SK-N-SH (cell line): ENCODE data around the gene RAMP1. TPM values are rescaled to one million over a fixed set of nuclear protein-coding genes. Genes with fewer than 3 reads are reported as not detected.

Experiments used
- CTCF ChIA-PET: fragments of 300-600, 350-600 bp; formaldehyde crosslinking; extraction: SDS; loops from one replicate; lab custom pipeline; 2021; lab: Yijun Ruan, JAX
- POLR2A ChIA-PET: fragments of 350-600 bp; sonication (Branson Sonifier 250); formaldehyde crosslinking; extraction: SDS; loops from one replicate; lab custom pipeline; 2020; ENCODE audit warnings: antibody characterized with exemption, inconsistent platforms; lab: Yijun Ruan, JAX
- DNase-seq: peaks from one replicate; pipeline ENCODE4 v3.0.0; 2012
- H2AFZ ChIP-seq: fragments of 200-600 bp; sonication (generic); 2 replicates; pipeline ENCODE4 v1.8.1; 2016; ENCODE audit warnings: antibody characterized with exemption, mild to moderate bottlenecking, low read depth
- H3F3A ChIP-seq: fragments of 200-600 bp; sonication (generic); replicated peaks from 2 replicates; pipeline ENCODE3; 2016; ENCODE audit warnings: antibody characterized with exemption, mild to moderate bottlenecking; ENCODE audit not compliant: insufficient read depth
- H3K27ac ChIP-seq, 2 experiments: fragments of 200-500 bp in 1 of 2; fragments of 200-600 bp in 1 of 2; sonication (Bioruptor generic) in 1 of 2; sonication (generic), shearing (Covaris generic) in 1 of 2; 2 replicates each; pipeline versions ENCODE4 v1.5.1 to v1.6.1; 2014 to 2016; ENCODE audit warnings: low read depth in 2 of 2, inconsistent platforms in 1 of 2, low read length in 1 of 2, mild to moderate bottlenecking in 1 of 2, mixed read lengths in 1 of 2
- H3K27me3 ChIP-seq: fragments of 200-600 bp; sonication (generic), shearing (Covaris generic); 2 replicates; pipeline ENCODE4 v1.6.1; 2016; ENCODE audit warnings: mixed run types; ENCODE audit not compliant: insufficient read depth
- H3K36me3 ChIP-seq, 2 experiments: fragments of 200-500 bp in 1 of 2; fragments of 200-600 bp in 1 of 2; sonication (Bioruptor generic) in 1 of 2; sonication (generic) in 1 of 2; replicated peaks in 1 of 2; 2 replicates each; pipeline versions ENCODE3 to v1.5.1; 2014 to 2016; ENCODE audit warnings: low read length in 1 of 2, mild to moderate bottlenecking in 1 of 2; ENCODE audit not compliant: insufficient read depth in 2 of 2, control insufficient read depth in 1 of 2
- H3K4me1 ChIP-seq, 2 experiments: fragments of 200-500 bp in 1 of 2; fragments of 200-600 bp in 1 of 2; sonication (Bioruptor generic) in 1 of 2; sonication (generic), shearing (Covaris generic) in 1 of 2; 2 replicates each; pipeline versions ENCODE4 v1.5.1 to v1.6.1; 2014 to 2016; ENCODE audit warnings: low read depth in 1 of 2, low read length in 1 of 2, mixed run types in 1 of 2; ENCODE audit not compliant: insufficient read depth in 2 of 2, control insufficient read depth in 1 of 2
- H3K4me2 ChIP-seq: fragments of 200-600 bp; sonication (generic), shearing (Covaris generic); 2 replicates; pipeline ENCODE4 v1.6.1; 2017; ENCODE audit warnings: mixed run types
- H3K4me3 ChIP-seq, 2 experiments: fragments of 200-500 bp in 1 of 2; fragments of 200-600 bp in 1 of 2; sonication (Bioruptor generic) in 1 of 2; sonication (generic), shearing (Covaris generic) in 1 of 2; 2 replicates each; pipeline versions ENCODE4 v1.5.1 to v1.8.1; 2014 to 2016; ENCODE audit warnings: low read depth in 2 of 2, inconsistent platforms in 1 of 2, low read length in 1 of 2, mild to moderate bottlenecking in 1 of 2, mixed read lengths in 1 of 2, moderate library complexity in 1 of 2
- H3K79me2 ChIP-seq: fragments of 200-600 bp; sonication (generic); 2 replicates; pipeline ENCODE4 v1.8.1; 2017; ENCODE audit warnings: mild to moderate bottlenecking; ENCODE audit not compliant: insufficient read depth
- H3K9ac ChIP-seq: fragments of 200-600 bp; sonication (generic); 2 replicates; pipeline ENCODE4 v1.6.1; 2017; ENCODE audit warnings: mixed run types
- H3K9me2 ChIP-seq: fragments of 200-600 bp; sonication (generic); 2 replicates; pipeline ENCODE4 v1.6.1; 2017; ENCODE audit warnings: mixed run types
- H3K9me3 ChIP-seq: fragments of 200-600 bp; sonication (generic); 2 replicates; pipeline ENCODE4 v1.6.1; 2017; ENCODE audit warnings: mixed run types, mild to moderate bottlenecking, moderate library complexity
- H4K20me1 ChIP-seq: fragments of 200-600 bp; sonication (generic); 2 replicates; pipeline ENCODE4 v1.6.1; 2017; ENCODE audit warnings: mild to moderate bottlenecking, mixed run types; ENCODE audit not compliant: insufficient read depth
- CHD2 ChIP-seq: fragments of 150-350 bp; IDR thresholded peaks from 2 replicates; pipeline ENCODE4 v1.6.1; 2018; ENCODE audit warnings: low read length; ENCODE audit not compliant: partially characterized antibody
- ELF1 ChIP-seq: IDR thresholded peaks from 2 replicates; pipeline ENCODE4 v1.4.0; 2012
- EP300 ChIP-seq, 2 experiments: IDR thresholded peaks; 2 replicates each; pipeline versions ENCODE4 v1.4.0 to v1.6.1; 2012; ENCODE audit warnings: borderline replicate concordance in 1 of 2, low read depth in 1 of 2, low read length in 1 of 2
- EZH2phosphoT487 ChIP-seq: fragments of 200-600 bp; sonication (generic); IDR thresholded peaks from 2 replicates; pipeline ENCODE4 v1.6.1; 2017; ENCODE audit warnings: low read depth, mixed run types, mild to moderate bottlenecking, antibody characterized with exemption, moderate library complexity, borderline replicate concordance
- FOSL2 ChIP-seq: IDR thresholded peaks from 2 replicates; pipeline ENCODE4 v1.4.0; 2012; ENCODE audit warnings: low read depth, mild to moderate bottlenecking, moderate library complexity, borderline replicate concordance
- MXI1 ChIP-seq: IDR thresholded peaks from 2 replicates; pipeline ENCODE4 v1.6.1; 2012; ENCODE audit warnings: mild to moderate bottlenecking, low read depth, low read length, improper control_type of control experiment
- NFIC ChIP-seq: IDR thresholded peaks from 2 replicates; pipeline ENCODE4 v1.4.0; 2012; ENCODE audit warnings: borderline replicate concordance
- PBX3 ChIP-seq: IDR thresholded peaks from 2 replicates; pipeline ENCODE4; 2012
- RCOR1 ChIP-seq: fragments of 150-350 bp; IDR thresholded peaks from 2 replicates; pipeline ENCODE4 v1.6.1; 2017; ENCODE audit warnings: antibody characterized with exemption, low read length
- SIN3A ChIP-seq: IDR thresholded peaks from 2 replicates; pipeline ENCODE4 v1.6.1; 2012; ENCODE audit warnings: low read depth, mild to moderate bottlenecking, low read length, moderate library complexity, borderline replicate concordance
- SMC3 ChIP-seq: IDR thresholded peaks from 2 replicates; pipeline ENCODE4 v1.6.1; 2012; ENCODE audit warnings: low read depth, low read length, improper control_type of control experiment
- TAF1 ChIP-seq: IDR thresholded peaks from 2 replicates; pipeline ENCODE4 v1.6.1; 2012; ENCODE audit warnings: low read depth, mild to moderate bottlenecking, low read length, moderate library complexity, borderline replicate concordance
- TEAD4 ChIP-seq: IDR thresholded peaks from 2 replicates; pipeline ENCODE4 v1.4.0; 2012; ENCODE audit warnings: mild to moderate bottlenecking, borderline replicate concordance; ENCODE audit not compliant: insufficient read depth
- USF2 ChIP-seq: fragments of 150-350 bp; IDR thresholded peaks from 2 replicates; pipeline ENCODE4 v1.6.1; 2017; ENCODE audit warnings: antibody characterized with exemption, low read length, low read depth, borderline replicate concordance
- YY1 ChIP-seq: IDR thresholded peaks from 2 replicates; pipeline ENCODE4 v1.4.0; 2012; ENCODE audit warnings: low read depth, mild to moderate bottlenecking
- WGBS: methylation state at CpG from one replicate; pipeline ENCODE4 v1.1.6; 2017; ENCODE audit warnings: low lambda C conversion rate; 5-methylcytosine and 5-hydroxymethylcytosine counted together
- polyA plus RNA-seq, 3 experiments: library from polyadenylated mRNA; depleted of rRNA; stranded (reverse); fragments of >200 nt; gene quantifications; 2 replicates each; pipeline ENCODE4 v1.2.3, GENCODE V29; 2012
- TF ChIP-seq, protein P1 (sequence below): IDR thresholded peaks from 2 replicates; pipeline ENCODE4 v1.4.0; 2012; ENCODE audit warnings: low read depth, borderline replicate concordance

Gene RAMP1
- polyA plus RNA-seq, 1 of the 3 experiments (the other 2 are of a cell fraction) = 27.9 TPM

GRCh38 chr2:237857791-237858190 lies 1.6 kb upstream of the RAMP1 start:
- POLR2A ChIA-PET = interaction anchor here (0.7 to 1.4 kb wide), 2 partner anchors 66 to 203 kb away, joined by 3 to 5 read pairs; partner anchors contain the start of gene SCLY
- no peaks in the 10 kb centered on the region for H3K9me2 ChIP-seq
- no peak for DNase-seq
- H3K36me3 ChIP-seq = no peaks in the 10 kb centered on the region
- TF ChIP-seq CHD2 = no peak
- TF ChIP-seq YY1 = no peak
- TF ChIP-seq EP300 (IDR thresholded peaks at IDR 0.05; ENCODE audit: borderline replicate concordance in 1 of 2, low read depth in 1 of 2, low read length in 1 of 2) = no peak
- no peak for TF ChIP-seq NFIC
- TF ChIP-seq FOSL2 = no peak
- no peak for TF ChIP-seq ELF1
- TF ChIP-seq RCOR1 = no peak
- no peak for TF ChIP-seq SMC3
- TF ChIP-seq USF2 = no peak
- TF ChIP-seq TEAD4 = no peak
- no peak for TF ChIP-seq PBX3
- peaks cover 0 to 31% of the 10 kb centered on the region in 2 experiments; a peak in 2 of 4 replicates for H3K4me1 ChIP-seq
- no peaks in the 10 kb centered on the region for H3K27me3 ChIP-seq
- H3K4me2 ChIP-seq = no peak overlapping the region
- no peak overlapping the region; a peak in 1 of 4 replicates for H3K27ac ChIP-seq
- no peak overlapping the region for H3K4me3 ChIP-seq
- no peak overlapping the region for H3K9ac ChIP-seq
- CTCF ChIA-PET = interaction anchor here (0.6 to 6.6 kb wide), 68 partner anchors 9 to 411 kb away, joined by 3 to 71 read pairs (median 4); partner anchors contain the start of gene ESPNL
- no peaks in the 10 kb centered on the region for H3K79me2 ChIP-seq
- 62% methylated on average over 6 of the region's 8 CpGs for WGBS
- H2AFZ ChIP-seq = no peak overlapping the region
- no peaks in the 10 kb centered on the region for H4K20me1 ChIP-seq
- H3K9me3 ChIP-seq = no peaks in the 10 kb centered on the region
- no peaks in the 10 kb centered on the region for H3F3A ChIP-seq

GRCh38 chr2:237858294-237859081 lies 935 bp upstream of the RAMP1 start:
- peak; percentile 86 for DNase-seq
- Histone ChIP-seq H3K9ac (no peak overlapping the region), H3K36me3 (no peaks in the 10 kb centered on the region), H3K4me2 (no peak overlapping the region), H3K9me2 (no peaks in the 10 kb centered on the region), H2AFZ (no peak overlapping the region), H3K27me3 (no peaks in the 10 kb centered on the region), H3K4me1 (peaks cover 0 to 38% of the 10 kb centered on the region in 2 experiments; a peak in 2 of 4 replicates), H3K79me2 (no peaks in the 10 kb centered on the region), H3F3A (no peaks in the 10 kb centered on the region), H3K4me3 (peak overlapping the region in 1 of 2 experiments; percentile 55; a peak in 1 of 4 replicates), H3K27ac (peak overlapping the region in 1 of 2 experiments; percentile 94; a peak in 2 of 4 replicates), H4K20me1 (no peaks in the 10 kb centered on the region), H3K9me3 (no peaks in the 10 kb centered on the region)
- POLR2A ChIA-PET = interaction anchor here (0.7 to 1.4 kb wide), 3 partner anchors 64 to 202 kb away, joined by 3 to 5 read pairs (median 3); partner anchors contain the start of gene SCLY
- CTCF ChIA-PET = interaction anchor here (0.6 to 6.6 kb wide), 74 partner anchors 9 to 410 kb away, joined by 3 to 71 read pairs (median 4); partner anchors contain the start of gene ESPNL
- 79% methylated on average over 13 of the region's 14 CpGs for WGBS
- TF ChIP-seq, protein P1, sequence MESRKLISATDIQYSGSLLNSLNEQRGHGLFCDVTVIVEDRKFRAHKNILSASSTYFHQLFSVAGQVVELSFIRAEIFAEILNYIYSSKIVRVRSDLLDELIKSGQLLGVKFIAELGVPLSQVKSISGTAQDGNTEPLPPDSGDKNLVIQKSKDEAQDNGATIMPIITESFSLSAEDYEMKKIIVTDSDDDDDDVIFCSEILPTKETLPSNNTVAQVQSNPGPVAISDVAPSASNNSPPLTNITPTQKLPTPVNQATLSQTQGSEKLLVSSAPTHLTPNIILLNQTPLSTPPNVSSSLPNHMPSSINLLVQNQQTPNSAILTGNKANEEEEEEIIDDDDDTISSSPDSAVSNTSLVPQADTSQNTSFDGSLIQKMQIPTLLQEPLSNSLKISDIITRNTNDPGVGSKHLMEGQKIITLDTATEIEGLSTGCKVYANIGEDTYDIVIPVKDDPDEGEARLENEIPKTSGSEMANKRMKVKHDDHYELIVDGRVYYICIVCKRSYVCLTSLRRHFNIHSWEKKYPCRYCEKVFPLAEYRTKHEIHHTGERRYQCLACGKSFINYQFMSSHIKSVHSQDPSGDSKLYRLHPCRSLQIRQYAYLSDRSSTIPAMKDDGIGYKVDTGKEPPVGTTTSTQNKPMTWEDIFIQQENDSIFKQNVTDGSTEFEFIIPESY = no peak
- no peak for TF ChIP-seq ELF1
- no peak for TF ChIP-seq RCOR1
- no peak for TF ChIP-seq TAF1
- peak; percentile 97 for TF ChIP-seq SMC3
- peak; percentile 45; the same call in 1 of the 2 replicates for TF ChIP-seq MXI1
- TF ChIP-seq FOSL2 = no peak
- TF ChIP-seq YY1 = no peak
- no peak for TF ChIP-seq PBX3
- TF ChIP-seq EZH2phosphoT487 = no peak
- TF ChIP-seq CHD2 = peak; percentile 76
- no peak for TF ChIP-seq TEAD4
- TF ChIP-seq SIN3A = 0 out of 2 replicates have a peak, but pooled peaks have one; percentile 13
